Measurements from ENCODE around the gene CYP2S1.
"Not testable (repeated sequence)": the region's sequence is repeated elsewhere in the genome, so short reads cannot be mapped to it uniquely, and the experiment has no call there.

The CYP2S1 gene, protein sequence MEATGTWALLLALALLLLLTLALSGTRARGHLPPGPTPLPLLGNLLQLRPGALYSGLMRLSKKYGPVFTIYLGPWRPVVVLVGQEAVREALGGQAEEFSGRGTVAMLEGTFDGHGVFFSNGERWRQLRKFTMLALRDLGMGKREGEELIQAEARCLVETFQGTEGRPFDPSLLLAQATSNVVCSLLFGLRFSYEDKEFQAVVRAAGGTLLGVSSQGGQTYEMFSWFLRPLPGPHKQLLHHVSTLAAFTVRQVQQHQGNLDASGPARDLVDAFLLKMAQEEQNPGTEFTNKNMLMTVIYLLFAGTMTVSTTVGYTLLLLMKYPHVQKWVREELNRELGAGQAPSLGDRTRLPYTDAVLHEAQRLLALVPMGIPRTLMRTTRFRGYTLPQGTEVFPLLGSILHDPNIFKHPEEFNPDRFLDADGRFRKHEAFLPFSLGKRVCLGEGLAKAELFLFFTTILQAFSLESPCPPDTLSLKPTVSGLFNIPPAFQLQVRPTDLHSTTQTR

DNA sequence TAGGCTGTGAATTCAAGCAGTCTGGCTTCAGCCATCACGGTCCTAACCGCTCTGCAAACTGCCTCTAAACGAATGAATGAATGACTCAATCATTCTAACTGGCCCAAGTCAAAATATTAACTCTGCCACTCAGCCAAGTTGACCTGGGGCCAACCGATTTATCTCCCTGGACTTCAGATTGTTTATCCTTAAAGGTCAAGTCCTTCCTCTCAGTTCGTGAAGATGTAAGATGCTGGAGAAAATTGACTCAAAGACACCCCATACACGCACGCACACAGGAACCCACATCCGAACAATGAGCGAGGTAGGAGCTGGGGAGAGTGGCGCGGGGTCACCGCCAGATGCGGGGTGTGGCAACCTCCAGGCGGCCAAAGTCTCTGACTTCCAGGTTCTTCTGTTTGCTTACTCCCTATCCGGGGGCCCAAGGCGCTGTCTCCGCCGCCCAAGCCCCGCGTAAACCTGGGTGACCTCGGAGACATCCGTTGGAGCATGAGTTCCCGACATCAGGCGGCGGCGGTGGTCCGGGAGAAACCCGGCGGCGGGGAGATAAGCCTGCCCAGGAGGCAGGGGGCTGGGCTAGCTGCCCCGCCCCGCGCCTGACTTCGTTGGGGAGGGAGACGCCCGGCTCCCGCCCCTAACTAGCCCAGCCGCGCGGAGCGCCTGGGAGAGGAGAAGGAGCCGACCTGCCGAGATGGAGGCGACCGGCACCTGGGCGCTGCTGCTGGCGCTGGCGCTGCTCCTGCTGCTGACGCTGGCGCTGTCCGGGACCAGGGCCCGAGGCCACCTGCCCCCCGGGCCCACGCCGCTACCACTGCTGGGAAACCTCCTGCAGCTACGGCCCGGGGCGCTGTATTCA, at the start of gene CYP2S1:
TSS of gene CYP2S1 (plus strand) at position 646 of the 856 bp plus-strand sequence. CDS start at position 692, 46 bp downstream.
- Mint-ChIP-seq H3K27ac (no peak within 1 kb of the TSS), H3K4me3 (peak within 1 kb of the TSS in 1 of 2 donors; percentile 36), H3K27me3 (peaks cover 48 to 77% of the 10 kb centered on the region in 2 donors), H3K36me3 (no peaks in the 10 kb centered on the region), H3K4me1 (peaks cover 10 to 18% of the 10 kb centered on the region in 2 donors), H3K9me3 (no peaks in the 10 kb centered on the region)
- no peak for DNase-seq
- peak; percentile 52 to 57 for ATAC-seq (replicated peaks)

DNA sequence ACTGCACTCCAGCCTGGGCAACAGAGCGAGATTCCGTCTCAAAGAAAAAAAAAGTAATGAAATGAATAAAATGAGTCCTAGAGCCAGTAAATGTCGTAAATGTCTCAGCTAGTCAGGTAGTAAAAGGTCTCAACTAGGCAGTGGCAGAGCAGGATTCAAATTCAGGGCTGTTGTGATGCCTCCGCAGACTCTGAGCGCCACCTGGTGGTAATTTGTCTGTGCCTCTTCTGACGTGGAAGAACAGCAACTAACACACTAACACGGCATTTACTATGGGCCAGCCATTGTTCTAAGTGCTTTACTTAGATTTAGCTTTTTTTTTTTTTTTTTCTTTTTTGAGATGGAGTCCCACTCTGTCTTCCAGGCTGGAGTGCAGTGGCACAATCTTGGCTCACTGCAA, 48.6 kb upstream of the CYP2S1 start:
- DNase-seq (peak; percentile 61), ATAC-seq (replicated peaks) (peak; percentile 93)
- Mint-ChIP-seq H3K36me3 (peaks cover 0 to 2% of the 10 kb centered on the region in 2 donors), H3K27me3 (peaks cover 10 to 25% of the 10 kb centered on the region in 2 donors), H3K4me1 (no peaks in the 10 kb centered on the region), H3K4me3 (no peak overlapping the region), H3K27ac (no peak overlapping the region), H3K9me3 (no peaks in the 10 kb centered on the region)

DNA sequence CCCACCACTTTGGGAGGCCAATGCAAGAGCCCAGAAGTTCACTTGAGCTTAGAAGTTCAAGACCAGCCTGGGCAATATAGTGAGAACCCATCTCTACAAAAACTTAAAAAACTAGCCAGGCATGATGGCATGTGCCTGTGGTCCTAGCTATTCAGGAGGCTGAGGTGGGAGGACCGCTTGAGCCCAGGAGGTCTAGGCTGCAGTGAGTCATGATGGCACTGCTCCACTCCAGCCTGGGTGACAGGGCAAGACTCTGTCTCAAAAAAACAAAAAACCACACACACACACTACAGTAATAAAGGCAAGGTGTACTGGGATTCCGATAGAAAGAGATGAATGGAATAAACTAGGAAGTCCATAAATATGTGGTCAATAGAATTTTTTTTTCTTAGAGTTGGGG, 43.2 kb upstream of the CYP2S1 start:
- ATAC-seq (replicated peaks) (no peak), DNase-seq (no peak)
- Mint-ChIP-seq H3K4me3 (no peak overlapping the region), H3K9me3 (no peaks in the 10 kb centered on the region), H3K27me3 (peaks cover 13 to 19% of the 10 kb centered on the region in 2 donors), H3K36me3 (no peaks in the 10 kb centered on the region), H3K27ac (no peak overlapping the region), H3K4me1 (no peaks in the 10 kb centered on the region)

DNA sequence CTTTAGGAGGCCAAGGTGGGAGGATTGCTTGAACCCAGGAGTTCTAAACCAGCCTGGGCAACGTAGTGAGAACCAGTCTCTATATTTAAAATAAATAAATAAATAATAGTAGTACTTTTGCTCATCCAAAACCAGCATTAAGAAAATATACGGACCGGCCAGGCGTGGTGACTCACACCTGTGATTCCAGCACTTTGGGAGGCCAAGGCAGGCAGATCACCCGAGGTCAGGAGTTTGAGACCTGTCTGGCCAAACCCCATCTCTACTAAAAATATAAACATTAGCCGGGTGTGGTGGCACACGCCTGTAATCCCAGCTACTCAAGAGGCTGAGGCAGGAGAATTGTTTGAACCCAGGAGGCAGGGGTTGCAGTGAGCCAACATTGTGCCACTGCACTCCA, 42.0 kb upstream of the CYP2S1 start:
- H3K4me1 Mint-ChIP-seq; H3K27ac Mint-ChIP-seq; H3K4me3 Mint-ChIP-seq; DNase-seq; H3K36me3 Mint-ChIP-seq; H3K9me3 Mint-ChIP-seq; ATAC-seq (replicated peaks): not testable (repeated sequence)
- peaks cover 13 to 16% of the 10 kb centered on the region in 2 donors for H3K27me3 Mint-ChIP-seq

DNA sequence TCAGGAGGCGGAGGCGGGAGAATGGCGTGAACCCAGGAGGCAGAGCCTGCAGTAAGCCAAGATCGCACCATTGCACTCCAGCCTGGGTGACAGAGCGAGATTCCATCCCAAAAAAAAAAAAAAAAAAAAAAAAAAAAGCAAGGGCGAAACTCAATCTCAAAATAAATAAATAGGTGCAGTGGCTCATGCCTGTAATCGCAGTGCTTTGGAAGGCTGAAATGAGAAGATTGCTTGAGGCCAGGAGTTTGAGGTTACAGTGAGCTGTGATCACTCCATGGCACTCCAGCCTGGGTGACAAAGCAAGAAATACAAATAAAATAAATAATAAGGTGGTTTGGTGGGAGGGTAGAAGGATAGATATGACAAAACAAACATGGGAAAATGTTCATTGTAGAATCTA, 39.0 kb upstream of the CYP2S1 start:
- DNase-seq (no peak), ATAC-seq (replicated peaks) (no peak)
- Mint-ChIP-seq H3K9me3 (peaks cover 0 to 2% of the 10 kb centered on the region in 2 donors), H3K27ac (no peak overlapping the region), H3K27me3 (peaks cover 8 to 9% of the 10 kb centered on the region in 2 donors), H3K4me3 (no peak overlapping the region), H3K36me3 (no peaks in the 10 kb centered on the region), H3K4me1 (no peaks in the 10 kb centered on the region)

DNA sequence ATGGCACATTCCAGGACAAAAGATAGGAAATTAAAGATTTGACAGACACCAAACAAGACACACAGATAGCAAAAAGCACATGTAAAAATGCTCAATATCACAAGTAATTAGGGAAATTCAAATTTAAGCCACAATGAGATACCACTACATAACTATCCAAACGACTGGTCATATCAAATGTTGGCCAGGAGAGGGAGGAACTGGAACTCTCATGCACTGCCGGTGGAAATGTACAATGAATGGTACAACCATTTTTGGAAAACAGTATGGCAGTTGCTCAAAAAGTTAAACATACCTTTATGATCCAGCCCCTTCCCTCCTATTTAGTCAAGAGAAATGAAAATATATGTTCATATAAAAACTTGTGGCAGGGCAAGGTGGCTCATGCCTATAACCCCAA, 36.8 kb upstream of the CYP2S1 start:
- DNase-seq = no peak
- peaks cover 4 to 9% of the 10 kb centered on the region in 2 donors for H3K27me3 Mint-ChIP-seq
- H3K27ac Mint-ChIP-seq = no peak overlapping the region
- no peak overlapping the region for H3K4me3 Mint-ChIP-seq
- H3K4me1 Mint-ChIP-seq = no peaks in the 10 kb centered on the region
- no peak for ATAC-seq (replicated peaks)
- H3K9me3 Mint-ChIP-seq = peaks cover 0 to 2% of the 10 kb centered on the region in 2 donors
- no peaks in the 10 kb centered on the region for H3K36me3 Mint-ChIP-seq

DNA sequence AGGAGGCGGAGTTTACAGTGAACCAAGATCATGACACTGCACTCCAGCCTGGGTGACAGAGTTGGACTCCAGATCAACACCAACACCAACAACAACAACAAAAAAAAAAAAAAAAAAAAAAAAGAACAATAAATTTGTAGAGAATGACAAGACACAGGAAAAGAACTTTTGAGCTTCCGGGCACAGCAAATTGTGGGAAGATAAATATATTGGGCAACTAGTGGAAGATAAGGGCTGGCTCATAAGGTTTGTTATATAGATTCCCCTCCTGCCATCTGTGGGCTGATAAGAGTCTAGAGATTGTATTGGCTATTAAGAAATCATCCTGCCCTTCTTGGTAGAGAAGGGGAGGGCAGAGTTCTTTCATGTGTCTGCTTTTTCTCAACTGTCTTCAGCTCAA, 33.1 kb upstream of the CYP2S1 start:
- peaks cover 0 to 2% of the 10 kb centered on the region in 2 donors for H3K9me3 Mint-ChIP-seq
- no peak for DNase-seq
- no peak for ATAC-seq (replicated peaks)

DNA sequence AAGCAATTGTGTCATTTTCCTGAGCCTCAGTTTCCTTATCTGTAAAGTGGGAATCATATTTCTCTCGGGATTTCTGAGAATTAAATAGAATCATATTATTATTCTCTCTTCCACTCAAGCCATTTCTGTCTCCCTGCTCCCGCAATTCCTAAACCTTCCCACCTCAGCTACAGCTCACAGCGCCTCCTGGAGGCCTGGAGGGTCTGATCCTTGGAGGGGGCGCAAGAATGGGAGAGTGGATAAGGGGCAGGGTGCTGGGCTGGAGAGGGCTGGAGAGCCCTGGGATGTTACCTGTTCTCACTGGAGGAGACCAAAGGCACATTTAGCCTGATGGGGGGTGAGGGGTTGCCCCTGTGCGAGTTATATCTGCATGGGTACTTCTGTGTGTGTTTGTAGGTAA, 31.1 kb upstream of the CYP2S1 start:
- Mint-ChIP-seq H3K27me3 (peaks cover 4 to 9% of the 10 kb centered on the region in 2 donors), H3K27ac (no peak overlapping the region), H3K4me3 (no peak overlapping the region), H3K4me1 (no peaks in the 10 kb centered on the region), H3K9me3 (no peaks in the 10 kb centered on the region), H3K36me3 (no peaks in the 10 kb centered on the region)
- no peak for DNase-seq
- no peak for ATAC-seq (replicated peaks)

More for the DNA sequence above, 33.1 kb upstream of the CYP2S1 start:
- Mint-ChIP-seq H3K4me1 (no peaks in the 10 kb centered on the region), H3K27me3 (peaks cover 4 to 9% of the 10 kb centered on the region in 2 donors), H3K36me3 (no peaks in the 10 kb centered on the region), H3K27ac (no peak overlapping the region), H3K4me3 (no peak overlapping the region)

DNA sequence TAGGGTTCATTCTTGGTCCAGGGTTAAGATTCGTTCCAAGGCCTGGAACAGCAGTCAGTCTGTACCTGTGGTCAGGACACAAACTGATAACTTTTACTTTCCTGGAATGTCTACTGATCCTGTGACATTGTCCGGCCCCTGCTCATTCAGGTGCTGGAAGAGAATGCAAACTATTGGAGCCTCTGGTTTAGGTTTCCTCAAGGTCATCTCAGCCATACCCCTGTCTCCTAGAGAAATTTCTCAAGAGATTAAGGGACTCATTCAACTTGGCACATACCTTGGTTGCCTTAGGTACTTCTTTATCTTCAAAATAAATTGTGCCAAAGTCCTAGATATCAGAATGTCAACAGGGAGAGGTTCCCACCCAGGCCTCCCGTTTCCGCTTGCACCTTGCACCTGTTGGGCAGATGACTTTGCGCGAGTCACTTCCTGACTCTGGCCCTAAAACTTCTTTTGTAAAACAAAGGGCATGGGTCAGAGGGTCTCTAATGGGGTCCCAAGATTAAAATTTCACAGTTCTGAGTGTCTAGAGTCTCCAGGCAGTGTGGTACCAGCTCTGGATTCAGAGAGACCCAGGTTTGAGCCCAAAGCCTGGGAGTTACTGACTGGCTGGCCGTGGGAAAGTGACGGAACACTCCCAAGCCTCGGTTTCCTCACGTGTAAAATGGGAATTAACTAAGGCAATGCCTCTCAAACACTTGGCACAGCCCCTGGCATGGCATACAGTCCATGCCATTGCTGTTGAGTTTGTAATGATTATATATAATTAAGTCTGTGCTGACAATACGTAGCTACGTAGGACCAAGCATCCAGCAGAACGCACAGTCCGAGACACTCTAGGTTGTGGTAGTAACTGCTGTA, 25.8 kb upstream of the CYP2S1 start:
- ATAC-seq (replicated peaks) (no peak), DNase-seq (no peak)
- no peaks in the 10 kb centered on the region for H3K4me1 Mint-ChIP-seq
- H3K9me3 Mint-ChIP-seq = no peaks in the 10 kb centered on the region
- no peaks in the 10 kb centered on the region for H3K36me3 Mint-ChIP-seq
- H3K4me3 Mint-ChIP-seq = no peak overlapping the region
- H3K27me3 Mint-ChIP-seq = peaks cover 0 to 10% of the 10 kb centered on the region in 2 donors
- no peak overlapping the region for H3K27ac Mint-ChIP-seq

DNA sequence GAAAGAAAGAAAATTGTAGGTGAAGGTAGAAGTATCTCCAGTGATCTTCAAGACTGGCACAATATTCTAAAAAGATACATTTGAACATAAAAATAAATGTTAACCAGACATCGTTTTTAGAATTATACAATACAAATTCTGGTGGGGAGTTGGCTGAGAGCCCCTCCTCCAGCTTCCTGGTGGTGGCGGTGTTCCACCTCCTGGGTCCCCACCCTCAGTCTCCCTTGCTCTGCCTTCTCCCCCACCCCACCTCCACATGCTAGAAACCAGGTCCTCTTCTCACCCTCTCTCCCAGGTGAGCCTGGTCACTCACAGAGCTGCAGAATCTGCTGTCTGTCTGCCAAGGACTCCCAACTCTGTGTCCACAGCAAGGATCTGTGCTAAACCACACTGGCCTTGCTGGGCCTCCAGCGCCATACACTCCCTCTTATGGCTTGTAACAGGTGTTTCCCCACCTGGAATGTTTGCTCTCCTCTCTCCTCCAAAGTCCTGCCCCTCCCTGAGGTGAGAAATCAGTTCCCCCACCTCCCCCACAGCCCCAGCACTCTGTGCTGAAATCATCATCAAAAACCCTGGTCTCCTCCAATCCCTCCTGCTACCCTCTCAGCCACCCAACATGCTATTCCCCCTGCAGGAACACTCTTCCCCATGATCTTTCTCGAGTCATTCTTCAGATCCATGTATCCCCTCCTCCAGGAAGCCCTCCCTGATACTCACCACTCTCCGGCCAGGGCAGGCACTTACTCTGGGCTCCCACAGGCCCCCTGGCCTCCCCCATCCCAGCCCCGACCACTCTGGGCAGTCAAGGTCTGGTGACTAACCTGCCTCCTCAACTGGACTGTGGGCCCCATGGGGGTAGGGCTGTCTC, 20.5 kb upstream of the CYP2S1 start:
- Mint-ChIP-seq H3K36me3 (no peaks in the 10 kb centered on the region), H3K27me3 (peaks cover 19 to 21% of the 10 kb centered on the region in 2 donors), H3K4me1 (peaks cover 9 to 13% of the 10 kb centered on the region in 2 donors), H3K27ac (no peak overlapping the region), H3K9me3 (no peaks in the 10 kb centered on the region), H3K4me3 (no peak overlapping the region)
- DNase-seq (no peak), ATAC-seq (replicated peaks) (no peak)

DNA sequence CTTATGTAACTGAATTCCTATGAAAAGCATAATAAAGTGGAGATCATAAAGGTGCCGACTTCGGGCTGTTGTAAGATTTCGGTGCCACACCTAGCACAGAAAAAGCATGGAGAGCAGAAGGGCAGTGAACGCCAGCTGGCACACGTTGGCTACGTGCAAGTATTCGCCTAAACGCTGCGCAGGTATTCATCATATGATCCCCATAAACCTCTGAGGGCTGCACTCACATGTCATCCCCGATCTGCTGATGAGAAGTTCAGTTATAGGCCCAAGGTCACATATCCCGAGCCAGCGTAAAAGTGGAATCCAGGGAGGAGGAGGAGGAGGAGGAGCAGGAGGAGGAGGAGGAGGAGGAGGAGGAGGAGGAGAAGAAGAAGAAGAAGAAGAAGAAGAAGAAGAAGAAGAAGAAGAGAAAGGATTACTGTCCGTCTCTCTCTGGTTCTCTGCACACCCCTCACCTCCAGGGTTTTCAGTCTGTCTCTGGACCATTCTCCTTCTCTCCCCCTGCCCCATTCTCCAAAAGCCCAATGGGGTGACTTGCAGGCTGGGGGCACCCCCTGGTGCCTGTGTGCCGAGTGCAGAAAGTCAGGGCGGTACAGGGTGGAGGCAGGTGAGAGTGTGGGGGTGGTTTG, 18.6 kb upstream of the CYP2S1 start:
- no peak for DNase-seq
- H3K27ac Mint-ChIP-seq = no peak overlapping the region

DNA sequence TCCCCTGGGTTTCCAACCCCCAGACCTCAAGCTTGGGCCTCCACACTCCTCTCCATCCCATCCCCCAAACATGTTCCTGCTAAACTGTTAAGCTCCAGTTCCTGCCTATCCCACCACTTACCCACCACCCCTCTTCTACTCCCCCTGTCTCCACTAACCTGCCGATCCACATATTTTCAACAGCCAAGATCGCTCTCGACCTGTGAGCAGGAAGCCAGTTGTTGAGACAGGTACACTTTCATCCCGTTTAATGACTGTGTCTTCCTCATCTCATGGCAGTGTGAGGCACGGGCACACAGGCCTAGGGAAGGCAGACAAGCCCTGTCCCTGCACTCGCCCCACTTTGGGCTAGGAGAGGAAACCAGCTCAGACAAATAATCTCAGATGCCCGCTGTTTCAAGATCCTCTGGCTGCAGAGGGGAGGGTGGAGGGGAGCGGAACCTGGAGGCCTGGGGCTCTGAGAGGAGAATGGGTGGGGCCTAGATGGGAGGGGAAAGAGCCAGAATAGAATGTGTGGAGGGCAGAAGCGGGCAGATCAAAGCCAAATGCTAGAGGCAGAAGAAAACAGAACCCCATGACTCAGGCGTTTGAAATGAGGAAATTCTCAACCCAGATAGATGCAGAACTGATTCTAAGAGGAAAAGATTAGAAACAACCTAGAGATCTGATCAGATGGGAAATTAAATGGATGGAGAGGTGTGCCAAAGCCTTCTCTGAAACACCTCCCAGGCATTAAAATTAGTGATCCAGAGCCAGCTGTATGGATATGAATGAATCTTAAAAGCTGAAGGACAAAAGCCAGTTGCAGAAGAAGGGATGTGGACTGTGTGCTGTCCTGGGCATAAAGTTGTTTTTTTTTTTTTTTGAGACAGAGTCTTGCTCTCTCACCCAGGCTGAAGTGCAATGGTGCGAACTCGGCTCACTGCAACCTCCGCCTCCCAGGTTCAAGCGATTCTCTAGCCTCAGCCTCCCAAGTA, 16.9 kb upstream of the CYP2S1 start:
- ATAC-seq (replicated peaks) = peak; percentile 71 to 77
- H3K4me1 Mint-ChIP-seq = peaks cover 9 to 13% of the 10 kb centered on the region in 2 donors
- peak overlapping the region; percentile 21 for H3K27ac Mint-ChIP-seq
- H3K27me3 Mint-ChIP-seq = peaks cover 10 to 21% of the 10 kb centered on the region in 2 donors
- no peaks in the 10 kb centered on the region for H3K36me3 Mint-ChIP-seq
- no peaks in the 10 kb centered on the region for H3K9me3 Mint-ChIP-seq
- no peak overlapping the region for H3K4me3 Mint-ChIP-seq
- no peak for DNase-seq

More for the DNA sequence above, 18.6 kb upstream of the CYP2S1 start:
- Mint-ChIP-seq H3K4me3 (no peak overlapping the region), H3K9me3 (no peaks in the 10 kb centered on the region), H3K36me3 (no peaks in the 10 kb centered on the region), H3K27me3 (peaks cover 10 to 21% of the 10 kb centered on the region in 2 donors), H3K4me1 (peaks cover 9 to 13% of the 10 kb centered on the region in 2 donors)
- no peak for ATAC-seq (replicated peaks)

Measured in stimulated activated naive B cell treated with anti-CD40 and anti-IgM and Interleukin-4, amounts not matched to agents 10 μg/mL and 1 μg/mL and 100 μg/mL, for 72 hours (primary cell).